SK-N-SH treated with all-trans-retinoic acid at 6 μM for 48 hours (cell line): ENCODE measurements around the gene PPP1R16B.

Experiments used
- ATAC-seq: fragments of 200-7000 bp; cut with Tn5 transposase; 3 replicates; pipeline ENCODE4 v1.9.1; 2020; ENCODE audit warnings: mild to moderate bottlenecking, moderate library complexity
- BACH2 ChIP-seq: fragments of 250-450 bp; sonication (Bioruptor Pico); IDR thresholded peaks from 2 replicates; pipeline ENCODE4 v1.9.0; 2021; ENCODE audit warnings: mild to moderate bottlenecking, borderline replicate concordance
- CREB5 ChIP-seq: fragments of 250-450 bp; sonication (Bioruptor Pico); IDR thresholded peaks from 2 replicates; pipeline ENCODE4 v1.5.1; 2020; ENCODE audit warnings: low read depth, mild to moderate bottlenecking, moderate library complexity
- CSDC2 ChIP-seq: fragments of 250-450 bp; sonication (Bioruptor Pico); IDR thresholded peaks from 2 replicates; pipeline ENCODE4 v1.5.0; 2020; ENCODE audit warnings: mild to moderate bottlenecking, moderate library complexity
- CSRNP3 ChIP-seq: fragments of 250-450 bp; sonication (Bioruptor Pico); IDR thresholded peaks from 2 replicates; pipeline ENCODE4 v1.5.1; 2021; ENCODE audit warnings: mild to moderate bottlenecking, moderate library complexity
- ESRRG ChIP-seq: fragments of 250-450 bp; sonication (Bioruptor Pico); IDR thresholded peaks from 2 replicates; pipeline ENCODE4 v1.6.1; 2021; ENCODE audit warnings: mild to moderate bottlenecking
- GLIS3 ChIP-seq: fragments of 250-450 bp; sonication (Bioruptor Pico); IDR thresholded peaks from 2 replicates; pipeline ENCODE4 v1.5.0; 2020; ENCODE audit warnings: mild to moderate bottlenecking, moderate library complexity
- OSR1 ChIP-seq: fragments of 250-450 bp; sonication (Bioruptor Pico); IDR thresholded peaks from 2 replicates; pipeline ENCODE4 v1.8.0; 2022; ENCODE audit warnings: moderate library complexity, mild to moderate bottlenecking, inconsistent platforms
- PATZ1 ChIP-seq: fragments of 250-450 bp; sonication (Bioruptor Pico); IDR thresholded peaks from 2 replicates; pipeline ENCODE4 v1.8.0; 2020; ENCODE audit warnings: mild to moderate bottlenecking, moderate library complexity, borderline replicate concordance
- POU6F1 ChIP-seq: fragments of 250-450 bp; sonication (Bioruptor Pico); IDR thresholded peaks from 2 replicates; pipeline ENCODE4 v1.8.0; 2021; ENCODE audit warnings: low read depth, mild to moderate bottlenecking, moderate library complexity, borderline replicate concordance
- PPARA ChIP-seq: fragments of 250-450 bp; sonication (Bioruptor Pico); IDR thresholded peaks from 2 replicates; pipeline ENCODE4 v1.5.0; 2020; ENCODE audit warnings: mild to moderate bottlenecking, borderline replicate concordance
- SNAI2 ChIP-seq: fragments of 250-450 bp; sonication (Bioruptor Pico); IDR thresholded peaks from 2 replicates; pipeline ENCODE4 v1.5.0; 2020; ENCODE audit warnings: mild to moderate bottlenecking, moderate library complexity
- TSHZ2 ChIP-seq: fragments of 250-450 bp; sonication (Bioruptor Pico); IDR thresholded peaks from 2 replicates; pipeline ENCODE4 v1.5.0; 2020; ENCODE audit warnings: mild to moderate bottlenecking, moderate library complexity
- ZC3H10 ChIP-seq: fragments of 250-450 bp; sonication (Bioruptor Pico); IDR thresholded peaks from 2 replicates; pipeline ENCODE4 v1.5.1; 2021; ENCODE audit warnings: mild to moderate bottlenecking, moderate library complexity
- ZFP3 ChIP-seq: fragments of 250-450 bp; sonication (Bioruptor Pico); IDR thresholded peaks from 2 replicates; pipeline ENCODE4 v1.5.0; 2020; ENCODE audit warnings: mild to moderate bottlenecking, moderate library complexity
- ZNF565 ChIP-seq: fragments of 450-650 bp; formaldehyde crosslinking; conservative IDR thresholded peaks from 2 replicates; pipeline ENCODE4 v1.5.0; 2020; ENCODE audit warnings: low read depth, mild to moderate bottlenecking, moderate library complexity
- ZNF8 ChIP-seq: fragments of 450-650 bp; formaldehyde crosslinking; IDR thresholded peaks from 2 replicates; pipeline ENCODE4 v1.5.0; 2020; ENCODE audit warnings: mild to moderate bottlenecking, moderate library complexity

The PPP1R16B gene

GRCh38 chr20:38825571-38825900, 20.0 kb downstream of the PPP1R16B start:
- ATAC-seq, result no peak

GRCh38 chr20:38825901-38826625, 20.6 kb downstream of the PPP1R16B start:
- TF ChIP-seq GLIS3 (CRISPR knock-in tag), result no peak
- TF ChIP-seq ZFP3, result no peak
- TF ChIP-seq OSR1 (CRISPR knock-in tag), result no peak
- no peak for TF ChIP-seq CSDC2
- no peak for TF ChIP-seq TSHZ2 (CRISPR knock-in tag)
- no peak for TF ChIP-seq CREB5 (CRISPR knock-in tag)
- no peak for TF ChIP-seq ESRRG (CRISPR knock-in tag)
- no peak for TF ChIP-seq PPARA (CRISPR knock-in tag)
- no peak for TF ChIP-seq PATZ1 (CRISPR knock-in tag)
- no peak for TF ChIP-seq ZC3H10 (CRISPR knock-in tag)
- TF ChIP-seq BACH2 (CRISPR knock-in tag), result no peak
- TF ChIP-seq POU6F1 (CRISPR knock-in tag), result no peak
- no peak for TF ChIP-seq SNAI2 (CRISPR knock-in tag)
- ATAC-seq, result no peak; the same call in 2 of the 3 replicates

More at GRCh38 chr20:38825571-38825900, 20.0 kb downstream of the PPP1R16B start:
- TF ChIP-seq CSDC2 (no peak), OSR1 (CRISPR knock-in tag) (no peak), ZNF565 (CRISPR knock-in tag) (no peak), POU6F1 (CRISPR knock-in tag) (no peak)

GRCh38 chr20:38827770-38828281, 22.3 kb downstream of the PPP1R16B start:
- TF ChIP-seq CSDC2 (no peak), ZNF8 (CRISPR knock-in tag) (no peak), ZFP3 (no peak), CSRNP3 (CRISPR knock-in tag) (no peak)
- ATAC-seq, result no peak
